Measurements from ENCODE around the gene ZNF749.
A peak's percentile ranks its signal among the peaks of the same experiment; 100 is the strongest.

Gene ZNF749

GRCh38 chr19:57473646-57474045, 38.5 kb downstream of the ZNF749 start:
- no peak for DNase-seq

GRCh38 chr19:57477191-57478008, 42.3 kb downstream of the ZNF749 start, which contains the start of gene ZNF772:
TSS of gene ZNF772 (minus strand) at chr19:57477566. CDS start at chr19:57477309, 257 bp downstream.
- DNase-seq, result peak; percentile 92

DNA sequence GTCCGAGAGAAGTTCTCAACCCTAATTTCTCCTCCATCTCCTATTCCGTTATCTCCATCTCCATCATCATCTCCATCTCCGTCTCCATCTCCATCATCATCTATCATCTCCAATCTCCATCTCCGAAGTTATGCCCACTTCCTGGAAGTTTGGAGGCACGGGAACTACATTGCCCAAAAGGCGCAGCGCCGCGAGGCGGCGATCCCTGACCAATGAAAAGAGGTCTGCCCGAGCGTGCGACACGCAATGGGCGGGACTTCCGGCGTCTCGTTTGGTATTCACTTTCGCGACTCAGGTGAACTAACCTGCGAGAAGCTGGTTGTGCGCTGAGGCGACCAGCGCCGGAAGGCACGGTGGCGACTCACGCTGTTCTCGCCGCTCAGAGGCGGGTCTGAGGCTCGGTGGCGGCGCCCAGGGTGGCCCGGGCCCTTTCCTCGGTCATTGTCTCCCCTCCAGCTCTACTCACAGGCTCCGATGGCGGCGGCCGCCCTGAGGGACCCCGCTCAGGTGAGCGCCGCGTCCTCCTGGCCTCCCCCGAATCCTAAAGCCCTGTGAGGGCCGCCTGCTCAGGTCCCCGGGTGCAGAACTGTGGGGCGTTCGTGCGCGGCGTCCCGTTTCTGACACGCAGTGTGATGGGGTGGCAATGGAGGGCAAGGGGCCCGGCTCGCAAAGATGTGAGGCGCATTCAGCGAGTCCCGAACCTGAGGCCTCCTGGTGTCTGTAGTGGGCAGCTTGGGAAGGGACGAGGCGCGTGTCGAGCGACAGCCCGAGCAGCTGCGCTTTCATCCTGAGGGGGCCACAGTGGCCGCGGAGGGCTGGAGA, 52.6 kb downstream of the ZNF749 start, which contains the start of gene ZNF419:
Gene ZNF419, plus strand, starts transcription at position 274 of the 822 bp plus-strand sequence. Its CDS starts 201 bp downstream, at position 475.
- peak; percentile 86 for DNase-seq

- peak; percentile 25 for DNase-seq
Measured at GRCh38 chr19:57488299-57488644, 53.1 kb downstream of the ZNF749 start.
